HEK293 (cell line): ENCODE data around the gene AKIRIN2.

Source experiments
- HOXD13 ChIP-seq: sonication (generic); formaldehyde crosslinking; IDR thresholded peaks from 2 replicates; pipeline ENCODE4 v1.8.0; 2022; ENCODE audit warnings: missing genetic modification reagents, borderline replicate concordance
- TF ChIP-seq, protein P1 (sequence below): fragments of 450-650 bp; formaldehyde crosslinking; IDR thresholded peaks from 2 replicates; pipeline ENCODE4 v1.5.1; 2016; ENCODE audit warnings: missing biosample characterization, missing genetic modification characterization

DNA sequence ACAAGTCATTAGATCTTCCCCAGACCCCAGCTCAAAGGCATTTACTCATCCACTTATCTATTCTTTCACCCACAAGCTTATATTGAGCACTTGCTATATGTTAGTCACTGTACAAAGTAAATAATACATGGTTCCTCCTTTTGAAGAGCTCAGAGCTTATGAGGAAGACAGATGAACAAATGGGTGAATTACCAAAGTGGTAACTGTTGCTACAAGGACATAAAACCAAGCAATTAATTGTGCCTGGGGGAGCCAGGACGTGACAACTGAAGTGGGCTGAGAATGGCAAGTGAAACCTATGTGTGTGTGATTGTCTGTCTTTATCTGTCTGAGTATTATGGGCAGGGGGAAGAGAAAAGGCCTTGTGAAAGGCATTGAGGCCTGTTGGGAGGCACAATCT lies 45.6 kb upstream of the AKIRIN2 start:
- TF ChIP-seq, protein P1, sequence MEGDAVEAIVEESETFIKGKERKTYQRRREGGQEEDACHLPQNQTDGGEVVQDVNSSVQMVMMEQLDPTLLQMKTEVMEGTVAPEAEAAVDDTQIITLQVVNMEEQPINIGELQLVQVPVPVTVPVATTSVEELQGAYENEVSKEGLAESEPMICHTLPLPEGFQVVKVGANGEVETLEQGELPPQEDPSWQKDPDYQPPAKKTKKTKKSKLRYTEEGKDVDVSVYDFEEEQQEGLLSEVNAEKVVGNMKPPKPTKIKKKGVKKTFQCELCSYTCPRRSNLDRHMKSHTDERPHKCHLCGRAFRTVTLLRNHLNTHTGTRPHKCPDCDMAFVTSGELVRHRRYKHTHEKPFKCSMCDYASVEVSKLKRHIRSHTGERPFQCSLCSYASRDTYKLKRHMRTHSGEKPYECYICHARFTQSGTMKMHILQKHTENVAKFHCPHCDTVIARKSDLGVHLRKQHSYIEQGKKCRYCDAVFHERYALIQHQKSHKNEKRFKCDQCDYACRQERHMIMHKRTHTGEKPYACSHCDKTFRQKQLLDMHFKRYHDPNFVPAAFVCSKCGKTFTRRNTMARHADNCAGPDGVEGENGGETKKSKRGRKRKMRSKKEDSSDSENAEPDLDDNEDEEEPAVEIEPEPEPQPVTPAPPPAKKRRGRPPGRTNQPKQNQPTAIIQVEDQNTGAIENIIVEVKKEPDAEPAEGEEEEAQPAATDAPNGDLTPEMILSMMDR (tag by site-specific recombination): no peak
- TF ChIP-seq HOXD13 (CRISPR knock-in tag): no peak
